ENCODE data around the gene TDRD5. TPM values are rescaled to one million over a fixed set of nuclear protein-coding genes. Genes with fewer than 3 reads are reported as not detected.

The TDRD5 gene
- total and polyA plus RNA-seq, 12 donors, result 0.17 to 1.7 (median 0.64) TPM; not detected in 3

- 75 to 87% (median 80%) methylated on average over 5 of the region's 5 CpGs for WGBS, 4 donors
- H3K27ac ChIP-seq, result no peak overlapping the region
- intact Hi-C loops (cut with DNase I), result no loop called here
These were observed 111.4 kb downstream of the TDRD5 start for GRCh38 chr1:179702946-179703539.

GRCh38 chr1:179706339-179706941, 114.8 kb downstream of the TDRD5 start:
- H3K27me3 ChIP-seq, result no peaks in the 10 kb centered on the region
- WGBS, 4 donors, result 0 to 3% (median 0%) methylated on average over 3 of the region's 3 CpGs
- no peaks in the 10 kb centered on the region for H3K36me3 ChIP-seq (replicated peaks in 1 of 2)
- DNase-seq, result peak; percentile 43 to 79 (median 61)
- H3K4me1 ChIP-seq (replicated peaks in 1 of 2), result peaks cover 0 to 15% of the 10 kb centered on the region in 2 donors
- no peak overlapping the region for H3K4me3 ChIP-seq
- no peaks in the 10 kb centered on the region for H3K9me3 ChIP-seq (replicated peaks in 1 of 3)
- no peak for TF ChIP-seq POLR2A (IDR thresholded peaks at IDR 0.05)
- peak; percentile 78 to 87 (median 81) for TF ChIP-seq CTCF (IDR thresholded peaks at IDR 0.05)
- intact Hi-C loops (cut with DNase I), result loop anchor here (2.0 to 5.0 kb wide), 2 partner anchors 102 to 106 kb away; no protein-coding TSS in a partner anchor
- H3K27ac ChIP-seq, result no peak overlapping the region

More at GRCh38 chr1:179702946-179703539, 111.4 kb downstream of the TDRD5 start:
- Histone ChIP-seq H3K4me3 (no peak overlapping the region), H3K27me3 (no peaks in the 10 kb centered on the region), H3K9me3 (replicated peaks in 1 of 3) (no peaks in the 10 kb centered on the region), H3K36me3 (replicated peaks in 1 of 2) (no peaks in the 10 kb centered on the region), H3K4me1 (replicated peaks in 1 of 2) (no peaks in the 10 kb centered on the region)
- no peak for DNase-seq
- TF ChIP-seq CTCF (IDR thresholded peaks at IDR 0.05) (no peak), POLR2A (IDR thresholded peaks at IDR 0.05) (no peak)

- Histone ChIP-seq H3K4me1 (replicated peaks in 1 of 2) (peaks cover 0 to 15% of the 10 kb centered on the region in 2 donors), H3K27me3 (no peaks in the 10 kb centered on the region), H3K36me3 (replicated peaks in 1 of 2) (no peaks in the 10 kb centered on the region), H3K27ac (no peak overlapping the region), H3K9me3 (replicated peaks in 1 of 3) (no peaks in the 10 kb centered on the region), H3K4me3 (no peak overlapping the region)
- WGBS, 4 donors, result 52 to 68% (median 58%) methylated on average over 2 of the region's 2 CpGs
- DNase-seq, result no peak
- TF ChIP-seq POLR2A (IDR thresholded peaks at IDR 0.05), result no peak
- no peak for TF ChIP-seq CTCF (IDR thresholded peaks at IDR 0.05)
- intact Hi-C loops (cut with DNase I), result loop anchor here (2.0 to 5.0 kb wide), 2 partner anchors 101 to 105 kb away; no protein-coding TSS in a partner anchor
These were observed 115.8 kb downstream of the TDRD5 start for GRCh38 chr1:179707406-179707805.

GRCh38 chr1:179708434-179709195, 117.0 kb downstream of the TDRD5 start:
- Histone ChIP-seq H3K4me3 (no peak overlapping the region), H3K27ac (peak overlapping the region in 1 of 5 donors; percentile 56), H3K27me3 (no peaks in the 10 kb centered on the region), H3K4me1 (replicated peaks in 1 of 2) (peaks cover 0 to 15% of the 10 kb centered on the region in 2 donors), H3K9me3 (replicated peaks in 1 of 3) (peaks cover 0 to 1% (median 0%) of the 10 kb centered on the region in 3 donors), H3K36me3 (replicated peaks in 1 of 2) (no peaks in the 10 kb centered on the region)
- no peak for DNase-seq
- 82 to 86% (median 83%) methylated on average over 6 of the region's 6 CpGs for WGBS, 4 donors
- intact Hi-C loops (cut with DNase I), result loop anchor here in 1 of 2 donors (5.0 kb wide), 1 partner anchor 104 kb away; no protein-coding TSS in a partner anchor
- TF ChIP-seq CTCF (IDR thresholded peaks at IDR 0.05) (no peak), POLR2A (IDR thresholded peaks at IDR 0.05) (no peak)
